ENCODE data around the gene GLRA2.

- no peak for TF ChIP-seq CTCF (IDR thresholded peaks at IDR 0.05; ENCODE audit: low read depth, low read length)
- TF ChIP-seq EZH2phosphoT487 (IDR thresholded peaks at IDR 0.05; ENCODE audit: low read depth), result no peak
These were observed 171.6 kb downstream of the GLRA2 start for GRCh38 chrX:14700982-14701381.

Measured in OCI-LY3 (cell line).